Endometrial microvascular endothelial cells (primary cell): Measurements from ENCODE around the gene SPSB3. TPM values are rescaled to one million over a fixed set of nuclear protein-coding genes. Genes with fewer than 3 reads are reported as not detected.

Experiments used
- in situ Hi-C: cut with HindIII; loops from 2 replicates; pipeline ENCODE4 v1.10.0; 2017; ENCODE audit warnings: low sequenced_read_pairs, low pct_unique_long_range_greater_than_20kb; ENCODE audit errors: inconsistent ontology term
- total RNA-seq: library from RNA; depleted of rRNA; stranded (reverse); fragments of >200 nt; gene quantifications from one replicate; pipeline ENCODE4 v1.2.3, GENCODE V29; 2015; ENCODE audit errors: inconsistent ontology term

The SPSB3 gene
- 35.5 TPM for total RNA-seq

DNA sequence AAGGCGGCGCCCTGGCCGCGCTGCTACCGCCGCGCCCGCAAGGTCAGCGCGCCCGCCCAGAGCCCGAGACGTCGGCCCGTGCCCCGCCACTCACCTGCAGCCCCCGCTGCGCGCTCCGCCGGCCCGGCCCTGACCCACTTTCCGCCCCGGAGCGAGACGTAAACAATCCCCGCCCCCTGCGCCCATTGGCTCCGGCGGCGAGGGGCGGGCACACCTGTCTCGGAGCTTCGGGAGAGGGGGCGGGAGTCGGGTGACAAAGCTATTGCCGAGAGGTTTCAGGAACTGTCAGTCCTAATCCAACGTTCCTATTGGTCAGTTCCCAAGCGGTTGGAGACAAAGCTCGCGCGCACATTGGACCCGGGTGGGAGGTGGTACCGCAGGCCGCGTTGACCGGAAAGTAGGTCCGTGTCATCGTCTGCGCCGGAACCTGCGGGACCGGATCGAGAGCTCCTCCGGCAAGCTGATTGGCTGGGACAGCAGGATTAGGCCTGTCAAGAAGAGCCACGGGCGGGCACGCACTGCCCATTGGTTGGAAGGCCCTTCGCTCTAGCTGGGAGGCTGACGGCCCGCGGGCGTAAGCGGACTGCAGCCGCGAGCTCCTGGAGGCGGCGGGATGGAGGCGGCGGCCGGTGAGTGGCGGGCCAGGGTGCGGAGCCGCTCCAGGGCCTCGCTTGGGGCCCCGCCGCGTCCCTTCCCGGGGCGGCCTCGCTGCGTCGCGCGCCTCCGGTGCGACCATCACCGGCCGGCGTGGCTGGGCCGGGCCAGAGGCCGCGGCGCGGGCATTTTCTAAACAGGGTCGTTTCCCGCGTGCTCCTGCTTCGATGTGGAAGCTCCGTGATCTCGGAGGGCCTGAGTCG is at the start of gene SPSB3, which contains the start of gene NUBP2:
Gene SPSB3, minus strand, starts transcription at position 164 of the 857 bp plus-strand sequence. CDS start 1,088 bp downstream, outside the sequence.
Gene NUBP2, plus strand, starts transcription at position 553 of the 857 bp plus-strand sequence. Its CDS starts 61 bp downstream, at position 614.
- in situ Hi-C loops, result no loop called here

DNA sequence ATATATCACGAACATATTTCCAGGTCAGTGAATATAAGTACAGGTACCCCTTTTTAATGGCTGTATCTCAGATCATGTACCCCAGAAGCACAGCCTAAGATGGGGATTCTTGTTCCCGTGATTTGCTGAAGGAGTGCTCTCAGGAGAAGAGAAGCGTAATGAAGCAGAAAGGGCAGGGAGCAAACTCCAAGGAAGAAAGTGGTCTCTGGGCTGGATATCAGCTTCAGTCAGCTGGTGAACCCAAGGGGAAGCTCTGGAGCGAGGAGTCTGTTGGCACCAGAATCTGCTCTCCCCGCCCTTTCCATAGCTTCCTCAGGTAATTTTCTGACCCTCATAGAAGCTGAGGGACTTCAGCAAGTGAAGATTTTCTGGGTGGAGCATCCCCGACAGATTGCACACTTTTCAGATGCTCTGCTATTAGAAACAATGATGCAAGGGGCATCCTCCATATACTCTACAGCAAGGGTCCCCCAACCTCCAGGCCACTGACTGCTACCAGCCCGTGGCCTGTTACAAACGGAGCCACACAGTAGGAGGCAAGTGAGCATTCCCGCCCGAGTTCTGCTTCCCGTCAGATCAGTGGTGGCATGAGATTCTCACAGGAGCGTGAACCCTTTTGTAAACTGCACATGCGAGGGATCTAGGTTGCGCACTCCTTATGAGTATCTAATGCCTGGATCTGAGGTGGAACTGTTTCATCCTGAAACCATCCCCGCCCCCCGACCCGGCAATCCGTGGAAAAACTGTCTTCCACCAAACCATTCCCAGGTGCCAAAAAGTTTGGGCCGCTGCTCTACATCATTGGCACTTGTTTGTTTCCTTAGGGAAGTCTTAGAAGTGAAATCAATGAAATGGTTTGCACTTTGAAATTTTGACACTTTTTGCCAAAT is 49.1 kb upstream of the SPSB3 start:
- in situ Hi-C loops, result no loop called here

DNA sequence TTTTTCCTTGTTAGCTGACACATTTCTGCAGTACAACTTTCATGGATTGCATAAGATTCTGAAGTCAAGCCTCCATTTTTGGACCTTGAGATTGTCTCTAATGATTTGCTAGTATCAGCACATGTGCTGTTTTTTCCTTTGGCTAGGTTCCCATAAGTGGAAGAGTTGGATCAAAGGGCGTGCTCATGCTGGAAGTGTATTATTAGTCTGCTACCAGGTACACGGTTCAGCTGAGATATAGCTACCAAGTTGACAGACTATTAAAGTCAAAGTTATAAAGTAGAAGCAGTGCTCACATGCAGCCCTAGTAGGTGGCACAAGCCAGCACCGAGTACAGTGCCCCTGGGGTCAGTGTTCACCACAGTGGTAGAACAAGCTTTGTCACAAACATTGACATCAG is 47.8 kb upstream of the SPSB3 start:
- in situ Hi-C loops, result no loop called here

DNA sequence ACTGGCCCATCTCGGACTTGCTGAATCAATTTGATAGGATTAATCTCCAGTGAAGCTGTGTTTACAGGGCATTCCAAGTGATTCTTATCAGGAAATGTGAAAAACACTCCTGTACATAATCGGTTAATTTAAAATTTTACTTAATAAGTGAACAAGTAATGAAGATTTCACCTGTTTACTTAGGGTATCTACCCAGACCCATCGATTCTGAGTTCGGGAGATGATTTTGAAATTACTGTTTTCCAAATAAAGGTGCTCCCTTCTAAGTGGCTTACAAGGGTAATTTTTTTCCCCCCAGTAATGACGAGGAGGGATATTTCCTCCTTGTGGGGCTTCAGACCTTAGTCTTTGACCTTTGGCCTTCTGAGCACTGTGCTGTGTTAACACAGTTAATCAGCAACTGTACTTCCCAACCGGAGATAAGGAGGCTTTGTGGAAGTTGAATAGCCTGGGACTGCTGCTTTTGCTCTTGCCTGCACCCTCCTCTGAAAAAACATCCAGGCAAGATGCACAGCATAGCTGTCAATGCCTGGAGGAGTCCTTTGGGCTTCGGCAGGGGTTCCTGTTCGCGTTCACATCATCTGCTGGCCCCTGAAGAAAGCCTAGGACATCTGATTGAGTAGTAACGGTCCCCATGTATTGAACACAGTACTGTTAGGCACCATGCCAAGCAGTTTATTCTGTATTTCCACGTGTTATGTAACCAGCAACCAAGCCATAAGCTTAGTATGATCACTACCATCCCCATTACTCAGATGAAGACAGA is 46.5 kb upstream of the SPSB3 start:
- in situ Hi-C loops, result no loop called here

DNA sequence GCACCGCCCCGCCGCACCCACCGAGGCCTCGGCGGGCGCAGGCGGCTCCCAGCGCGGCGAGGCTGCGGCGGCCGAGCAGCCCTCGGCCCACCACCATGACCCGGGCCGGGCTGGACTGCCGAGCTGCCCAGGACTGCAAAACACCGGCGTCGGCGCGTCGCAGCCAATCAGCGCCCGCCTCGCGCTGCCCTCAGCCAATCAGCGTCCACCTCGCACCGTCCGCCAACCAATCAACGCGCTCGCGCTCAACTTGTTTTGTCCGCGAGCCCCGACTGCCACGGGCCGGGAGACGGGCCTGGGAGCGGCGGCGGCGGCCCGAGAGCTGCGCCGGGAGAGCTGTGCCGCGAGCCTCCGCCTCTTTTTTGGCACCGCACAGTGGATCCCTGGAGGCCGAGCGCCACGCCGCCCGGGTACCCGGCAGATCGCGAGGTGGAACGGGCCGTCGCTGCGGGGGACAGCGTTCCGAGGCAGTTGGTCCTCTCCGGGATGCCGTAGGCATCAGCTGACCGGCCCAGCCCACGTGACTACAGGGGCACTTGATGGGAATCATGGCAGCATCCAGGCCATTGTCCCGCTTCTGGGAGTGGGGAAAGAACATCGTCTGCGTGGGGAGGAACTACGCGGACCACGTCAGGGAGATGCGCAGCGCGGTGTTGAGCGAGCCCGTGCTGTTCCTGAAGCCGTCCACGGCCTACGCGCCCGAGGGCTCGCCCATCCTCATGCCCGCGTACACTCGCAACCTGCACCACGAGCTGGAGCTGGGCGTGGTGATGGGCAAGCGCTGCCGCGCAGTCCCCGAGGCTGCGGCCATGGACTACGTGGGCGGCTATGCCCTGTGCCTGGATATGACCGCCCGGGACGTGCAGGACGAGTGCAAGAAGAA is 44.6 kb upstream of the SPSB3 start, which contains the start of the genes FAHD1 and HAGH:
Gene FAHD1, plus strand, starts transcription at position 516 of the 883 bp plus-strand sequence. Its CDS starts 33 bp downstream, at position 549.
Gene HAGH, minus strand, starts transcription at position 135 of the 883 bp plus-strand sequence. Its CDS starts 38 bp downstream, at position 97.
- in situ Hi-C loops, result no loop called here

DNA sequence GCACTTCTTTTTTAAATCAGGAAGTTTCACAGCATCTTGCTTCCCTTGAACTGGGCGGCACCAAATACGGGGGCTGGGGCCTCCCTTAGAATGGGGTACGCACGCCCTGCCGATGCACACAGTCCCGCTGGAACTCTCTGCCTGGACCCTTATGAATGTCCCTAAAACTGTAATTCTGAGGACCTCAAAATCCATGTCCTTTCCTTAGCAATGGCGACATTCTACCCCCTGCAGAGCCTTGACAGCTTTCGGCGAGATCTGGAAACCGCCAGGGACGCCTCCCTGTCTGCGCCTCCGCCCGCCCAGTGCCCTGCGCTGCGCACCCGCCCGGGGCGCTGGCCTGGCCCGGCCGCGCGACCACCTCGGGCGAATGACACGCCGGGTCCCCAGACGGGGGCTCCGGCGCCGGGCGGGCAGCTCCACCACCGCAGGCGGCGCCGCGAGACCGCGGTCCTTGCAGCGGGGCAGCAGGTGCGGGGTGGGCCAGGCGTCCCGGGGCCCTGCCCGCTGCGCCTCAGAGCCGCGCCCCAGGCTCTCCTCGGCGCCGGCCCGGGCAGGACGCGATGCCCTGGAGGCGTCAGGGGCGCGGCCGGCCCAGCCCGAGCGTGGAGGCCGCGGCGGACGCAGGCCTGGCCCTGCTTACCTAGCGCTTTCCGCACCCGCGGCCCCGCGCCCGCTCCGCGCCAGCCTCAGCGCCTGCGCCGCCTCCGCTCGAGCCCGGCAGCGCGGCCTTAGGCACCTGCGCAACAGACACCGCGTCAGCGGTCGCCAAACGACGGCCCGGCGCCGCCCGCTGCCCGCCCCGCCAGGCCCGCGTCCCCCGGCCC is 43.7 kb upstream of the SPSB3 start:
- in situ Hi-C loops, result no loop called here

DNA sequence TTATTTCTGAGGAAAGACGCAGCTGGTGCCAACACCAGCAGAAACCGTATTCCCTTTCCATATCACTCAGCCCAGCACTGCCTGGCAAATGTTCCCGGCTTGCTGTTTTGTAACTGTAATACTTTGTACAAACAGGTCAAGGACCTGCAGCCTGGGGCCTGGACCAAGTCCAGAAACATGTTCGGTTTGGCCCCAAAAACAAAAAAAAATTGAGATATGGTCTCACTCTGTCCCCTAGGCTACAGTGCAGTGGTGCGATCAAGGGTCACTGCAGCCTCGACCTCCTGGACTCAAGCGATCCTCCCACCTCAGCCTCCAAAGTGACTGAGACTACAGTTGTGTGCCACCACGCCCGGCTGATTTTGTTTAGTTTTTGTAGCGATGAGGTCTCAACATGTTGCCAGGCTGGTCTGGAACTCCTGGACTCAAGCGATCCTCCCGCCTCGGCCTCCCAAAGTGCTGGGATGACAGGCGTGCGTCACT is 43.1 kb upstream of the SPSB3 start:
- in situ Hi-C loops, result no loop called here

DNA sequence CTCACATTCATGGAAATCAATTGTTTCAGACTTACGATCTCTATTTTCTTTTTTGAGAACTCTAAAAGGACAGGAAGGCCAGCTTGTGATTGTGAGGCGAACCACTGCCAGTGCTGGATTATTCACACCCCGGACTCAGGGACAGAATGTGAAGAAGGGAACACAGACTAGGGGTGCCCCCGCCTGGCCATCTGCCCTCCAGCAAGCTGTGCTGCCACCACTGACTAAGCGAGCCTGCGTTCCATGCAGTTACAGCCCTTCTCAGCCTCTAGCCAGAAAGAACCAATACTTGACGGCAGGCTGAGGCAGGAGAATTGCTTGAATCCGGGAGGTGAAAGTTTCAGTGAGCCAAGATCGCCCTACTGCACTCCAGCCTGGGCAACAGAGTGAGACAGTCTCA is 41.5 kb upstream of the SPSB3 start:
- in situ Hi-C loops, result no loop called here

DNA sequence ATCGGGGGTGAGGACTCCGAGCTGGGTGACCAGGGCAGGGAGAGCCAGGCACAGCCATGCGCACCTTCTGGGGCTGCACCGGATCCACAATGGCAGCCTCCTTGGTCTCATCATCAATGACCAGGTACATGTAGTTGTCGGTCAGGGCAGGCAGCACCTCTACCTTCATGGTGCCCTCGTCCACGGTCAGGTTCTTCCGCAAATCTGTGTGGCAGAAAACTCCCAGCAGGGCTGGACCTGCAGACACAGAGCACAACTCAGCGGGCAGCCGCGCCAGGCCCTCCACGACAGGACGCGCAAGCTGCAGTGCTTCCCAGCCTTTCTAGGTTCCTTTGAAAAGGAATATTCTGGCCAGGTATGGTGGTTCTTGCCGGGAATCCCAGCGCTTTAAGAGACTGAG is 40.4 kb upstream of the SPSB3 start:
- in situ Hi-C loops, result no loop called here

DNA sequence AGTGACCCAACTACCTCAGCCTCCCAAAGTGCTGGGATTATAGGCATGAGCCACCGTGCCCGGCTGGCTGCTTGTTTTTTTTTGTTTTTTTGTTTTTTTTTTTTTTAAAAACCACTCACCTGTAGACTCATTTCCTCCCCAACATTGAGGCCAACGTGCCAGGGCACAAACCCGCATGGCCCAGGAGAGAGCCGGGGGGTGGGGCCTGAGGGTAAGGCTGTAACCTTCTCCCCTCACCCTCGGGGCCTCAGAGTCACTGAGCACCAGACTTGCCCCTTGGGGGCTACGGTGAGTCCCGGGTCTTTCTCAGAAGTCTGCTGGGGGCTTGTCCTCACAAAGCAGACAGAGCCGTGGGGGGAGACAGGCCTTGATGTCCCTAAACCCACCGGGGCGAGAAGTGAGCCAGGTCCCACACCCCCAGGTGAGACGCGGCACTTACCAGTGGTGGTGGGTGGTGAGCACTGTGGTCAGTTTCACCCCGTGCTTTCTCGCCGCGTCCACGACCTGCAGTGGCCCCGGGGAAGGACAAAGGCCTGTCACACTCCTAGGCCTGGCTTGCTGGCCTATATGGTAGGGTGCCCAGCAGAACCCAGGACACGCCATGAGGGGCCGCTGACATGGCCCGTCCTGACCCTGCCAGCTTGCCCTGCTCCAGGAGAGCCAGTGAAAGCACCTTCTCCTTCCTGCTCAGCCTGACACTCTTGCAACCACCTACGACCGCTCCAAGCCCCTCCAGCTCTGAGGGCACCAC is 39.7 kb upstream of the SPSB3 start:
- in situ Hi-C loops, result no loop called here

DNA sequence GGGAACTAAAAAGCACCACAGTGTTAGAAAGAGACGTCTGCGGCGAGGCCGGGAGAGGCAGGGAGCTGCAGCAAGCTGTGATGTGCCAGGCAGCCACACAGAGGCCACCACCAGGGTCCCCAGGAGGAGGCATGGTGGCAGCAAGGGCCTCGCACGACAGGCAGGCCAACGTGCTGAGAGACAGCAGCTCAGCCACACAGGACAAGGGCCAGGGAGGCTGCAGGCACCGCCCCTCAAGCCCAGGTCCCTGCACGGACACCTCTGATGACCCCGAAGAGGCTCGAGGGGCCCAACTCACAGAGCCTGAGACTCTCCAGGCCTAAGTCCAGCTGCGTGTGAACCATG is 38.5 kb upstream of the SPSB3 start:
- in situ Hi-C loops, result no loop called here

DNA sequence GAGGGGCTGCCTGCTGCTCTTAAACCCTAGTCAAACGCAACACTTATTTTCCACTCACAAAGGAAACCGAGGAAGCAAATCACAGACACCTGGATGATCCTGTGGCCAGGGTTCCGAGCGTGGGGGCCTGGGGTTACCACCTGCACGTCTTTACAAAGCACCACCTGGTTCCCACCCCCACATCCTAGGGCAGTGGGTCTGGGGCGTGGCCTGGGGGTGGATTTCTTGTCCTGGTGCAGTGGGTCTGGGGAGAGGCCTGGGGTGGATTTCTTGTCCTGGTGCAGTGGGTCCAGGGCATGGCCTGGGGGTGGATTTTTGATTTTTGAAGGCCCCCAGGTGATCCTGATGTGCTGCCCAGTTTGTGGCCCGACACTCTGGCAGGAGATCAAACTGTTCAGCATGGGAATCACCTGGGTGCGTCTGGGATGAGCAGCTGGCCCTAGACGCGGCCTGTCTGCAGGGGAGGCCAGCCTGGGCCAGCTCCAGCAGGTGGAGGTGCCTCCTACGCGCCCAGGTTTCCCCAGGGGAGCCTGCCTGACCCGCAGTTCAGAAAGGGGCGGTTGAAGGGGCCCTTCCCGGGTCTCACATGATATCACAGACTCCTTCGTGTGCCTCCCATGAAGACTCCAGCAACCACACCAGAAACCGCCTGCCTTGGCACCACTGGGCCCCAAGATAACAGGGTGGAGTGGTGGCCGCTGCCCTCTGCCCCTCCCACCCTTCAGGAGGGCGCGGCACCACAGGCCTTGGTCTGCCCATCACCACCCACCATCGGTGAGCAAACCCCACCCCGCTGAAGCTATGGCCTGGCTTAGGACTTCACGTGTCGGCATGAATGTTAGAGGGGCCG is 38.0 kb upstream of the SPSB3 start:
- in situ Hi-C loops, result no loop called here

DNA sequence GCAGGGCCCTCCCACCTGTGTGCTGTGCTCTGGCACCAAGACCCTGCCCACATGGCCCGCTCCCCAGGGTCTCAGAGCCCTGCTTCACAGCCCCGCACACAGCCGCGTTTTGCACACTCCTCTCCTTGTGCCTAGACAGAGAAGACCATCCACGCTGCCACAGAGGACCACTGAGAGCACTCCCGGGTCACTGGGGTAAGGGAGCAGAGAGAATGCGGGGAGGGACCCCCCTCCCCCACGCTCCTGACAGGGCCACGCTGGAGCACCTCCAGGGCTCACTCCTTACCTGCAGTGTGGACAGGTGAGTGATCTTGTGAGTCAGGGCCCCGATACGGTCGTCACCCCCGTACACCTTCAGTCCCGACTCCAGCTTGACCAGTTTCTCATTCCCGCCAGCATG is 37.2 kb upstream of the SPSB3 start:
- in situ Hi-C loops, result no loop called here

DNA sequence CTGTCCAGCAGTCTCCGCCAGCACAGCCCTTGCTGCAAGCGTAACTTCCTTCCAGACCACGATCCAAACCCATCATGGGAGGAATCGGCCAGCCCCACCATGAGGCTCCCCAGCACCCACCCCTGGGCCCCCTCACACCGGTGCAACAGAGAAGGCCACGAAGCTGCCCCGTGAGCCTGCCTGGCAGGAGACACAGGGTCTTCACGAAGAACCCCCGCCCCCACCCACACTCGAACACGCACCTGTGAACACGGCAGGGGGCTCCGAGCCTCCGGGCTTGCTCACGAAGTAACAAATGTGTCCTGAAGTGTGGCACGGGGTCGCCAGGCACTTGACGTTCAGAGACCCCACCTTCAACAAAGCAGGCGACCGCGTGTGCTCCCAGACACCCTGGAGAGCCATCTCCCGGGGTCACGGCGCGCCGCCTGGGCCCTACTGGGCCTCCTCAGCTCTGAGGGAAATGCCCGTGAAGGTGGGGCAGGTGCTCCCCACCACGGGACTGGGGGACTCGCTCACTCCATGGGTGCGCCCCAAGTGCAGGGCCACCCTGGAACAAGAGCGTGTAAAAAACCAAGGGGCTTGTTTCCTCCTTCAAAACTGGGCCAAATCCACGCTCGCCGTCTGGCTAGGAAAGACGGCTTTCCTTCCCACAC is 36.6 kb upstream of the SPSB3 start:
- in situ Hi-C loops, result no loop called here

DNA sequence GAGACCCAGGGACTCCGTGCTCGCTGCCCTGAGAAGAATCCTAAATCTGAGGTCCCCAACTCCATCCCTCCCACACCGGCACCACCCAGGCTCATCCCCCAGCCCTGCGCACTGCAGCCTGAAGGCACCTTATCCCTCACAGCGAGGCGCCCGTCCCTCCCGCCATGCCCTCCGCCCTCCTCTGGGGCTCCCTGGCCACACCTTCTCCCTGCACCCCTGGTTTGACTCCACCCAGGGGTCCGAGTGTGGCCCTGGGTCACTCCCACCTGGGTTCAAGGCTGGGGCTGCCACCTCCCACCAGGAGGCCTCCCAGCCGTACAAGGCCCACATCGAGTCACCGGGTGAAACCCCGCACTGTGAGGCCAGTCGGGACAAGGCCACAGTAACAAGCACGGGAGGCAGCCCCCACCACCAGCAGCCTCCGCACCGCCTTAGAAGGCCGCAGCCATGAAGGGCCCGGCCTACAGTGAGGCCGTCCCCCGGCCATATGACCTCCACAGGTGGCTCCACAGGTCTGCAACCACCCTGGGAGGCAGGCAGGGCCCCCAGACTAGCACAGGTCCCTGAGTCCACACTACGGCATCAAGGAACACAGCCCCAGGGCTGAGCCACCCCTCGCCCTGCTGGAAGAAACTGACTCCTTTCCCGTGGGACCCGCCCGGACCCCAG is 36.0 kb upstream of the SPSB3 start:
- in situ Hi-C loops, result no loop called here
